Lower leg skin (tissue), 3 donors: ENCODE data around the gene RASA2.

ENCODE experiments used
- POLR2A ChIP-seq, 2 donors: fragments of 450-650 bp; IDR thresholded peaks; one replicate each; pipeline ENCODE4 v1.6.1; 2016 to 2017; ENCODE audit warnings: antibody characterized with exemption in 2 of 2, mild to moderate bottlenecking in 1 of 2, moderate library complexity in 1 of 2
- TF ChIP-seq, protein P1 (sequence below), 3 donors: fragments of 450-650 bp; IDR thresholded peaks; one replicate each; pipeline ENCODE4 v1.5.1; 2016; ENCODE audit warnings: antibody characterized with exemption in 3 of 3, mild to moderate bottlenecking in 3 of 3, moderate library complexity in 2 of 3

DNA sequence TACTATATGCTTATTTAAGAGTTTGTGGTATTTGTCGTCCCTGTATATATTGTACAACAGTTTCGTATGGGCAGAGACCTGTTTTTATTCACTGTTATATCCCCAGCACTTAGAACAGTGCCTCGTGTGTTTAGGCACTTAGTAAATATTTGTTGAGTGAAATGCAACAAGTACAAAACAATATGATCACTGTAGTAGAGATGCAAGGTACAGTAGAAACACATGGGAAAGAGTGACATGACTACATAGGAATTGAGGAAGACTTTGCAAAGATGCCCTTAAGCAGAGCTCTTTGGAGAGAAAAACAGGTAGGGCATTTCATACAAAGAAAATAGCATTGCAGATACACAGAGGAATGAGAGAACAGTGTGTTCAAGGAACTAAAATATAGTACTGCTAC is 18.3 kb downstream of the RASA2 start:
- TF ChIP-seq, protein P1, sequence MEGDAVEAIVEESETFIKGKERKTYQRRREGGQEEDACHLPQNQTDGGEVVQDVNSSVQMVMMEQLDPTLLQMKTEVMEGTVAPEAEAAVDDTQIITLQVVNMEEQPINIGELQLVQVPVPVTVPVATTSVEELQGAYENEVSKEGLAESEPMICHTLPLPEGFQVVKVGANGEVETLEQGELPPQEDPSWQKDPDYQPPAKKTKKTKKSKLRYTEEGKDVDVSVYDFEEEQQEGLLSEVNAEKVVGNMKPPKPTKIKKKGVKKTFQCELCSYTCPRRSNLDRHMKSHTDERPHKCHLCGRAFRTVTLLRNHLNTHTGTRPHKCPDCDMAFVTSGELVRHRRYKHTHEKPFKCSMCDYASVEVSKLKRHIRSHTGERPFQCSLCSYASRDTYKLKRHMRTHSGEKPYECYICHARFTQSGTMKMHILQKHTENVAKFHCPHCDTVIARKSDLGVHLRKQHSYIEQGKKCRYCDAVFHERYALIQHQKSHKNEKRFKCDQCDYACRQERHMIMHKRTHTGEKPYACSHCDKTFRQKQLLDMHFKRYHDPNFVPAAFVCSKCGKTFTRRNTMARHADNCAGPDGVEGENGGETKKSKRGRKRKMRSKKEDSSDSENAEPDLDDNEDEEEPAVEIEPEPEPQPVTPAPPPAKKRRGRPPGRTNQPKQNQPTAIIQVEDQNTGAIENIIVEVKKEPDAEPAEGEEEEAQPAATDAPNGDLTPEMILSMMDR (IDR thresholded peaks at IDR 0.05): no peak
- no peak for TF ChIP-seq POLR2A (IDR thresholded peaks at IDR 0.05)
